Adrenal gland (tissue), 5 donors: ENCODE results near the gene SUPT4H1.

Experiments
- CTCF ChIP-seq, 6 experiments: fragments of 450-650 bp in 4 of 6; fragments of 200-600 bp in 2 of 6; sonication (generic) in 1 of 6; IDR thresholded peaks; 1 replicate in 5 of 6; 2 replicates in 1 of 6; pipeline versions ENCODE4 v1.5.1 to v1.8.0; 2016 to 2021; ENCODE audit warnings: antibody characterized with exemption in 6 of 6, mild to moderate bottlenecking in 2 of 6, moderate library complexity in 1 of 6
- POLR2A ChIP-seq, 2 donors: fragments of 450-650 bp; IDR thresholded peaks; one replicate each; pipeline ENCODE4 v1.6.1; 2017; ENCODE audit warnings: antibody characterized with exemption in 2 of 2, mild to moderate bottlenecking in 2 of 2, moderate library complexity in 1 of 2
- donor health status: DM: no; HTN: no; CAD: no.

DNA sequence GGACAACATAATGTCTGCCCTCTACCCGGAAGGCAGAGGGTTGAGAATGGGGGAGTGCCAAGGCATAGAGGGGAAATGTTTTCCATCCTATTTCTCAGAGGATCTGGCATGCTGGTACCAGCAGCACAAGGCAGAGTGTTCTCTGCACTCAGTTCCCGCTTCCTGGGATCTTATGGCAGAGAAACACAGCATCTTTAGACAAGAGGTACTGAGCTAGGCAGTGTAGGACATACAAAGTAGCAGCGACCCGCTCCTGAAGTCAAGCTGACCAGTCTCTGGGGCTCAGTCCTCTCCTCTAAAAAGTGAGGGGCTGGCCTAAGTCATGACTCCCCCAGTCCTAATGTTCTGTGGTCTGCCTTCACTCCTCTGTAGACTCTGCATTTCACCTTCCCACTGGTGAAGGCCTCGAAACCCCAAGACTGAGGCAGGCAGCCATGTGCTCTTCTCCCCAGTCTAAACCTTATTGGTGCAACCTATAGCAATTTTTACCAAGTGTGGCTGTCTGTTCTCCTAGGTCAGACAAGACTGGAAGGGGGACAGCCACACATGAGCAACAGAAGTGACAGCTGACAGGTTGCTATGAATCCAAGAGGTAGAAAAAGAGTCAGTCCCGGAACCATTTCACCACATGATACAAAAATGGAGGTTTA lies 12.1 kb downstream of the SUPT4H1 start:
- TF ChIP-seq POLR2A (IDR thresholded peaks at IDR 0.05) (no peak), CTCF (IDR thresholded peaks at IDR 0.05) (no peak)
